ENCODE results near the gene ERFL.

DNA sequence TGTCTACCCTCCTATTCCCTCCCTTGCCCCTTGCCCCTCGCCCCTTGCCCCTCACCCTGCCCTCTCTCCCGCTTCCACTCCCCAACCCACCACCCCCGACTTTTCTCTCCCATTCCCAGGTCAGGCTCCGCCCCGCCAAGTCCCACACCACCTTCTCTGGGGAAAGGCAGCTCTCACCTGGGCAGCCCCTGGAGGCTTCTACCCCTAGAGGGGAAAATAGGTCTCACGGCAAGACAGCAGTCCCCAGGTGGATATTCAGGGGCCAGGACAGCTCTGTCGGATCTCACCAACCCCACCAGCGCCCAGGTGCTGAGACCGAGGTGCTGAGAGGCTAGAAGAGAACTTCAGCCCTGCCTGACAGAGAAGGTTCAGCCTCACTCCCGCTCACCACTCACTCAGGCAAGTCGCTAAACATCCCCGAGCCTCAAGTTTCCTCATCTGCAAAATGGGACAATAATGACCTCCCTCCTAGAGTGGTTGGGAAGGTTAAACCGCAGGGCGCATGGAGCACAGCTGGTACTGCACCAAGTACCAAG lies 1.4 kb upstream of the ERFL start:
- TF ChIP-seq, protein P1, sequence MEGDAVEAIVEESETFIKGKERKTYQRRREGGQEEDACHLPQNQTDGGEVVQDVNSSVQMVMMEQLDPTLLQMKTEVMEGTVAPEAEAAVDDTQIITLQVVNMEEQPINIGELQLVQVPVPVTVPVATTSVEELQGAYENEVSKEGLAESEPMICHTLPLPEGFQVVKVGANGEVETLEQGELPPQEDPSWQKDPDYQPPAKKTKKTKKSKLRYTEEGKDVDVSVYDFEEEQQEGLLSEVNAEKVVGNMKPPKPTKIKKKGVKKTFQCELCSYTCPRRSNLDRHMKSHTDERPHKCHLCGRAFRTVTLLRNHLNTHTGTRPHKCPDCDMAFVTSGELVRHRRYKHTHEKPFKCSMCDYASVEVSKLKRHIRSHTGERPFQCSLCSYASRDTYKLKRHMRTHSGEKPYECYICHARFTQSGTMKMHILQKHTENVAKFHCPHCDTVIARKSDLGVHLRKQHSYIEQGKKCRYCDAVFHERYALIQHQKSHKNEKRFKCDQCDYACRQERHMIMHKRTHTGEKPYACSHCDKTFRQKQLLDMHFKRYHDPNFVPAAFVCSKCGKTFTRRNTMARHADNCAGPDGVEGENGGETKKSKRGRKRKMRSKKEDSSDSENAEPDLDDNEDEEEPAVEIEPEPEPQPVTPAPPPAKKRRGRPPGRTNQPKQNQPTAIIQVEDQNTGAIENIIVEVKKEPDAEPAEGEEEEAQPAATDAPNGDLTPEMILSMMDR (conservative IDR thresholded peaks at IDR 0.05), result no peak
- no peak for TF ChIP-seq ZFX (IDR thresholded peaks at IDR 0.05)
